ENCODE data around the gene PKNOX2. TPM values are rescaled to one million over a fixed set of nuclear protein-coding genes. Genes with fewer than 3 reads are reported as not detected.

PKNOX2 gene
- total RNA-seq, 3 donors from 2014 or later (not counting 1 experiment from before 2014, with no cell fraction given), result not detected

- no peaks in the 10 kb centered on the region for H3K9me3 Mint-ChIP-seq
- WGBS (ENCODE audit: insufficient coverage), result 62% methylated on average over 18 of the region's 20 CpGs
- no peaks in the 10 kb centered on the region for H3K36me3 Mint-ChIP-seq
- H3K27me3 ChIP-seq (ENCODE audit: control insufficient read depth, insufficient read depth, low read length), result peaks cover 13% of the 10 kb centered on the region
- no peak for ATAC-seq
- no peaks in the 10 kb centered on the region for H3K4me1 ChIP-seq (ENCODE audit: control insufficient read depth, insufficient read depth, low read length)
- TF ChIP-seq CTCF (IDR thresholded peaks at IDR 0.05), result no peak
- H3K9me3 ChIP-seq (ENCODE audit: control insufficient read depth, insufficient read depth, low read length), result no peaks in the 10 kb centered on the region
- H3K27ac ChIP-seq (ENCODE audit: low read length), result no peak overlapping the region
- H3K4me1 Mint-ChIP-seq, result peaks cover 0 to 5% of the 10 kb centered on the region in 2 donors
- intact Hi-C loops (cut with micrococcal nuclease), result no loop called here
- DNase-seq, result no peak
- no peaks in the 10 kb centered on the region for H3K36me3 ChIP-seq (ENCODE audit: control insufficient read depth, insufficient read depth, low read length)
- no peak overlapping the region for H3K4me3 ChIP-seq (ENCODE audit: low read length)
- no peak overlapping the region for H3K27ac Mint-ChIP-seq
- H3K27me3 Mint-ChIP-seq (ENCODE audit: low read depth in 2 of 2), result peaks cover 25 to 26% of the 10 kb centered on the region in 2 donors
- H3K4me3 Mint-ChIP-seq, result no peak overlapping the region
These were observed 97.8 kb downstream of the PKNOX2 start for GRCh38 chr11:125262194-125262829.

GRCh38 chr11:125262830-125263218, 98.3 kb downstream of the PKNOX2 start:
- H3K36me3 Mint-ChIP-seq, result no peaks in the 10 kb centered on the region
- ATAC-seq, result no peak
- Histone ChIP-seq H3K9me3 (ENCODE audit: control insufficient read depth, insufficient read depth, low read length) (no peaks in the 10 kb centered on the region), H3K27ac (ENCODE audit: low read length) (no peak overlapping the region), H3K36me3 (ENCODE audit: control insufficient read depth, insufficient read depth, low read length) (no peaks in the 10 kb centered on the region), H3K4me1 (ENCODE audit: control insufficient read depth, insufficient read depth, low read length) (no peaks in the 10 kb centered on the region), H3K27me3 (ENCODE audit: control insufficient read depth, insufficient read depth, low read length) (peaks cover 13% of the 10 kb centered on the region), H3K4me3 (ENCODE audit: low read length) (no peak overlapping the region)
- no peaks in the 10 kb centered on the region for H3K9me3 Mint-ChIP-seq
- no peak for TF ChIP-seq CTCF (IDR thresholded peaks at IDR 0.05)
- peaks cover 0 to 5% of the 10 kb centered on the region in 2 donors for H3K4me1 Mint-ChIP-seq
- peaks cover 28 to 31% of the 10 kb centered on the region in 2 donors for H3K27me3 Mint-ChIP-seq (ENCODE audit: low read depth in 2 of 2)
- DNase-seq, result no peak
- intact Hi-C loops (cut with micrococcal nuclease), result no loop called here
- no peak overlapping the region for H3K27ac Mint-ChIP-seq
- no peak overlapping the region for H3K4me3 Mint-ChIP-seq
- WGBS (ENCODE audit: insufficient coverage), result 15% methylated on average over 10 of the region's 10 CpGs

- WGBS (ENCODE audit: insufficient coverage), result 16% methylated on average over 29 of the region's 29 CpGs
- intact Hi-C loops (cut with micrococcal nuclease), result no loop called here
- H3K4me1 Mint-ChIP-seq, result peaks cover 0 to 5% of the 10 kb centered on the region in 2 donors
These were observed 98.8 kb downstream of the PKNOX2 start for GRCh38 chr11:125263268-125263790.

More at GRCh38 chr11:125263268-125263790, 98.8 kb downstream of the PKNOX2 start:
- Histone ChIP-seq H3K27me3 (ENCODE audit: control insufficient read depth, insufficient read depth, low read length) (peaks cover 13% of the 10 kb centered on the region), H3K36me3 (ENCODE audit: control insufficient read depth, insufficient read depth, low read length) (no peaks in the 10 kb centered on the region), H3K4me3 (ENCODE audit: low read length) (no peak overlapping the region), H3K27ac (ENCODE audit: low read length) (no peak overlapping the region), H3K4me1 (ENCODE audit: control insufficient read depth, insufficient read depth, low read length) (no peaks in the 10 kb centered on the region), H3K9me3 (ENCODE audit: control insufficient read depth, insufficient read depth, low read length) (no peaks in the 10 kb centered on the region)
- no peak for TF ChIP-seq CTCF (IDR thresholded peaks at IDR 0.05)
- Mint-ChIP-seq H3K9me3 (no peaks in the 10 kb centered on the region), H3K36me3 (no peaks in the 10 kb centered on the region), H3K27me3 (ENCODE audit: low read depth in 2 of 2) (peaks cover 25 to 33% of the 10 kb centered on the region in 2 donors), H3K4me3 (no peak overlapping the region), H3K27ac (no peak overlapping the region)
- DNase-seq (no peak), ATAC-seq (no peak)

Data from natural killer cell (primary cell).